Measurements from ENCODE around the gene AMDHD2.

DNA sequence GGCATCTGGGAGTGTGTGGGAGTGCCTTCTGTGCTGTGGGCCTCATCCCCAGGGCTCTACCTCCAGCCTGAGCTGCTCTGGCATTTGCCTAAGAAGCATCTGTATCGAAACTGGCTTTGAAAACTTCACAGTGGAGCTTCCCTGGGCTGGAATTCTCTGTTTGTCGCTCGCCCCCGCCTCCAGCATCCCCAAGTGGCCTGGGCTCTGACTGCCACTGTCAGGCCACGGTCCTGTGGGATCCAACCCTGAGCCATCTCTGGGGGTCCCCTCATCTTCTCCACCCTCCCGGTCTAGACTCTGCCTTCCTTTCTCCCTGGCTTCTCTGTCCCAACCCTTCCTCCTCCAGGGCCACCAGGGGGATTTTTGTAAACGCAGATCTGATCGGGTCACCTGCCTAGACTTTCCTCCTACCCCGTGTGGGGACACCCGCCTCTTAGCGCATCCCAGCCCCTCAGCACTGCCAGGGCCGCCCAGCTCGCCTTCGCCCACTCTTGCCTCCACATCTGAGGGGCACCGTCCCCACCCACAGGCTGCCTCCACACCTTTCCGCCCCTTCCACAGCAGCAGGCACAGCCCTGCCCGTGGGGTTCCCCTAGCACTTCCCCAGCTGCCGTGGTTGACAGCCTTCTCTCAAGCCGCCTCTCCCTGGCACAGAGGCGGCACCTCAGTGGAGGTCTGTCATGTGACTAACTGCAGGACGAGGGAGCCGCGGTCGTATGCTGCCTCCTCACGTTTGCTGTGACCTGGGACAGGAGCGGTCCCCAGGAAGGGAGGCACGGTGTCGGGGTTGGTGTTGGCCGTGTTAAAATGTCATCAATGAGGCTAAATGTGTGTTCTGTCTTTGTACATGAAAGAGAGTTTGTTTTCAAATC is 33.3 kb upstream of the AMDHD2 start:
- TF ChIP-seq, protein P1, sequence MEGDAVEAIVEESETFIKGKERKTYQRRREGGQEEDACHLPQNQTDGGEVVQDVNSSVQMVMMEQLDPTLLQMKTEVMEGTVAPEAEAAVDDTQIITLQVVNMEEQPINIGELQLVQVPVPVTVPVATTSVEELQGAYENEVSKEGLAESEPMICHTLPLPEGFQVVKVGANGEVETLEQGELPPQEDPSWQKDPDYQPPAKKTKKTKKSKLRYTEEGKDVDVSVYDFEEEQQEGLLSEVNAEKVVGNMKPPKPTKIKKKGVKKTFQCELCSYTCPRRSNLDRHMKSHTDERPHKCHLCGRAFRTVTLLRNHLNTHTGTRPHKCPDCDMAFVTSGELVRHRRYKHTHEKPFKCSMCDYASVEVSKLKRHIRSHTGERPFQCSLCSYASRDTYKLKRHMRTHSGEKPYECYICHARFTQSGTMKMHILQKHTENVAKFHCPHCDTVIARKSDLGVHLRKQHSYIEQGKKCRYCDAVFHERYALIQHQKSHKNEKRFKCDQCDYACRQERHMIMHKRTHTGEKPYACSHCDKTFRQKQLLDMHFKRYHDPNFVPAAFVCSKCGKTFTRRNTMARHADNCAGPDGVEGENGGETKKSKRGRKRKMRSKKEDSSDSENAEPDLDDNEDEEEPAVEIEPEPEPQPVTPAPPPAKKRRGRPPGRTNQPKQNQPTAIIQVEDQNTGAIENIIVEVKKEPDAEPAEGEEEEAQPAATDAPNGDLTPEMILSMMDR (IDR thresholded peaks at IDR 0.05): peak in 5 of 6 experiments; percentile 22 to 60 (median 40)
- TF ChIP-seq POLR2A (IDR thresholded peaks at IDR 0.05): no peak
